HG03457 (cell line): Measurements from ENCODE around the gene CCDC78.
"Not testable (repeated sequence)": the region's sequence is repeated elsewhere in the genome, so short reads cannot be mapped to it uniquely, and the experiment has no call there.

Experiments
- ATAC-seq: cut with Tn5 transposase; IDR thresholded peaks from one replicate; pipeline ENCODE4 v1.9.1; 2021; ENCODE audit warnings: moderate number of reproducible peaks; ENCODE audit not compliant: unreplicated experiment

Gene CCDC78

GRCh38 chr16:714079-714478, 12.2 kb downstream of the CCDC78 start:
- no peak for ATAC-seq

DNA sequence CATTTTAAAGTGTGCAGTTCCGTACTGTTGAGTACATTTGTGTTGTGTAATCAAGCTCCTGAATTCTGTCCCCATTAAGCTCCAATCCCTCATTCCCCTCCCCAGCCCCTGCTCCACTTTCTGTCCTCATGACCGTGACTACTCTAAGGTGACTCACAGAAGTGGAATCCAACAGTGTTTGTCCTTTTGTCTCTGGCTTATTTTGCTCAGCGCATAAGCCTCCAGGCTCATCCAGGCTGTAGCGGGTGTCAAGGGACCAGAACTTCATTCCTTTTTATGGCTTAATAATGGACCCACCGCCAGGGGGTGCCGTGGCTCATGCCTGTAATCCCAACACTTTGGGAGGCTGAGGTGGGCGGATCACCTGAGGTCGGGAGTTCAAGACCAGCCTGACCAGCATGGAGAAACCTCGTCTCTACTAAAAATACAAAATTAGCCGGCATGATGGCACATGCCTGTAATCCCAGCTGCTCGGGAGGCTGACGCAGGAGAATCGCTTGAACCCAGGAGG, 13.4 kb downstream of the CCDC78 start:
- not testable (repeated sequence) for ATAC-seq

- ATAC-seq: no peak
These were observed 14.5 kb downstream of the CCDC78 start for GRCh38 chr16:711548-712320.

DNA sequence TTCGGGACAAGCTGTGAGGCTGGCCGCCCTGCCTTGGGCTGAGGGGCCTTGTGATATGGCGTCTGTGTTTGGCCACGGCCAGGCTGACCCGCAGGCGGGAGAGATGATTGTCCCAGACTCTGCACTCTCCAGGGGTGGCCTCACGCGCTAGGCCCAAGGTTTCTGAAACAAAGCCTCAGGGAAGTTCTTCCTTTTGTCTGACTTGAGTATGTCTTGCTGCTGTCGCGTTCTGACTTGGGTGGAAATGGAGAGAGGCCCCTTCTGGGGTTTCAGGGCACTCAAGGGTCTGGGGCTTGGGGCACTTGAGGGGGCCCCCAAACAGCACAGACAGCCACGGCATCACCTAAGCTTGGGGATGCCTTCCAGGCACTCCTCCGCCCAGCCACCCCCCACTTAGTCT, 15.2 kb downstream of the CCDC78 start:
- ATAC-seq: no peak

GRCh38 chr16:710500-711075, 15.7 kb downstream of the CCDC78 start:
- ATAC-seq: no peak

DNA sequence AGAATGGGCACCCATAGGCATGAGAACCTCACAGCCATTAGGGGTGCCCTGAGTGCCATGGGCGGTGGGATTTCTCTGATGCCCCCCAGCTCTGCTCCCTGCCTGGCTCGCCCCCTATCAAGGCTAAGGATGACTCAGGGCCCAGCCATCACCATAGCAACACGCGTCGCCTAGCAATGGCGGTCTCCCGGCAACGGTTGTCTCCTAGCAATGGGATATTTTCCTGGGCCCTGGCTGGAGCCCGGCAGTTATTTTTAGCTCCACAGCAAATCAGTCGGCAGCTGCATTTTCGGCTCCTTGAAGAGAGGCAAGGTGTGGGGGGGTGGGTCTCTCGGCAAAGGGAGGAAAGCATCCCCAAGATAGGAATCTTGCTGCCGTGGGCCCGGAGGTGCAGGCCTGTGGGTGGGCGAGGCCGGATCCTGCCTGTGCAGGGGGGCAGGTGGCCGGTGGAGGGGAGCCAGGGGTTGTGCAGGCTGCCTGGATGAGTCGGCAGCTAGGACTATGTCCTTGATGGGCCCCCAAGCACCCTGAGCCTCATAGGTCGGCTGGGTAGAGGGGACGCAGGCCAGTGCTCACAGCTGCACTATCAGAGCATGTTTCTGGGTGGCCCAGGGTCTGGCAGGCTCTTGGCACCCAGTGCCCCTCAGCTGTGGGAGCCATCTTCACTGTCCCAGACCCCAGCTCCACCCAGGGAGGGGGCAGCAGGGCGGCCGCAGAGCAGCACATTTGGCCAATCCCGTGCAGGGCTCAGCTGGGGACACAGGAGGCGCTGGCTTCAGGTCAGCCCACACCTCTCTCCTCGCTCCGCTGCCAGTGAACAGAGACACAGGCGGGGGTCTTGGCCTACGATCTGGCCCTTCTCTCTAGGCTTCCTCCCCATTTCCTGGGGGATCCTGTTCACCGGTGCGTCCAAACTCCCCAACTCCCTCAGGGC, 16.4 kb downstream of the CCDC78 start:
- no peak for ATAC-seq

DNA sequence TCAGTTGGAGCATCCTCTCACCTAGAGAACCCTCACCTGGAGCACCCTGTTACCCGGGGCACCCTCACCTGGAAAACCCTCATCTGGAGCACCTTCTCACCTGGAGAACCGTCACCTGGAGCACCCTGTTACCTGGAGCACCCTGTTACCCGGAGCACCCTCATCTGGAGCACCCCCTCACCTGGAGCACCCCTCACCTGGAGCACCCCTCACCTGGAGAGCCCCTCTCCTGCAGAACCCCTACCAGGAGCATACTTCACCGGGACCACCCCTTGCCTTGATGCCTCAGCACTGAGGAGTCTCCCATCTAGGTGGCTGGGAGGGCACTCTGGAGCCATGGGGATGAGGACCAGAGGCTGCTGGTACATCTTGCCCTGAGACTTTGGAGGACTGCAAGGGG, 17.3 kb downstream of the CCDC78 start:
- no peak for ATAC-seq

GRCh38 chr16:708019-708418, 18.2 kb downstream of the CCDC78 start:
- ATAC-seq: no peak

- no peak for ATAC-seq
These were observed 19.1 kb downstream of the CCDC78 start for GRCh38 chr16:707062-707538.

DNA sequence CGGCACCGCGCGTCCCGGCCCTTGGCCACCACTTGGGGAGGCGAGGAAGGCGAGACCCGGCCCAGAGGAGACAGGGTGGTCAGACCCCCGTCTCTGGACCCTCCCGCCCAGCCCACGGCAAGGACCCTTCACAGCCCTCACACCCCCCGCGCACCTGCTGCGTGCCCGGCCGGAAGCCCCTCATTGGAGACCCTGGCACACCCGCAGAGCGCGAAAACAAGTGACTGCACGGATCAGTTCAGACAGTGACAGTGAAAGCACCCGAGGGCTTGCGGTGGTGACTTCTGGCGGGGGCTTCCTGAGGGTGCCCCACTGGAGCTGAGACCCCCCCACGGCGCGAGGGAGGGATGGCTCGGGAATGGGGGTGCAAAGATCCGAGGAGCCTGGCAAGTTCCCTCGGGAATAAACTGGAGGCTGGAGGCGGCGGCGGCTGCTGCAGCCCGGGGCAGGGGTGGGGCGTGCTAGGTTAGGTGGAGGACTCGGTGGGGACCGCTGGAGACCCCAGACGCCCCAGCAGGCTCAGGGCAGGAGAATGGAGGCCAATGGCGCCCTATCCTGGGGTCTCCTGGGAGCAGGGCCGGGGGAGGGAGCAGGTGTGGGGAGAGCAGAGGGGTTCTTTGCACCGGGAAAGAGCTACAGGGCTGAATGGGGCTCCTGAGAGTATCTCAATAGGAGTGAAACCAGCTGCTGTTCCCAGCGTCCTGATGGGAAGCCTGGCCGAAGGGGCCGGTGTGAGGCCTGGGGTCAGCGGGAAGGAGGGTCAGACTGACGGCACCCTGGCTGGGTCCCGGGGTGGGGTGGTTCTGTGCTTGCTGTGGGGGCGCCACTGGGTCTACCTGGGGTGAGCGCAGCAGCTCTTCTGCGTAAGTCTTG, 19.8 kb downstream of the CCDC78 start:
- no peak for ATAC-seq

- no peak for ATAC-seq
These were observed 20.6 kb downstream of the CCDC78 start, which contains the start of gene FBXL16 for GRCh38 chr16:705431-706188. Gene FBXL16 (minus strand): TSS chr16:705801. CDS start chr16:697405, 8,396 bp downstream.

- no peak for ATAC-seq
These were observed 21.5 kb downstream of the CCDC78 start for GRCh38 chr16:704552-705380.

- no peak for ATAC-seq
These were observed 22.2 kb downstream of the CCDC78 start for GRCh38 chr16:704047-704446.

- no peak for ATAC-seq
These were observed 22.8 kb downstream of the CCDC78 start for GRCh38 chr16:703406-703805.

DNA sequence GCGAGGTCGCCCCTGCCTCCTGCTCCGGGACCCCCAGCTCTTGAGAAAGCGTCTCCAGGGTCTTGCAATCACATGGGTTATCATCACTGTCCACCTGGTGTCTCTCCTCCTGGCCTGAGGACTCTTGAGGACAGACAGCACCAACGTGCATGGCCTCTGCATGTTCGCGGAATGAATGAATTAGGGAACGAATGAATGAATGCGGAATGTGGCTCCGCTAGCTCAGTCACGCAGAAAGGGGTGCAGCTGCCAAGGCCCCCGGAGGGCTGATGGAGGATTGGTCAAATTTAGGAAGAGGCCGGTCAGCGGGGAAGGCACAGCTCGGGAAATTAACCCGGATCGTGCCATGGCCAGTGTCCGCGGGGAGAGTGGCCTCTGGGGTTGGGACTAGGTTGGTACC, 23.9 kb downstream of the CCDC78 start:
- no peak for ATAC-seq

DNA sequence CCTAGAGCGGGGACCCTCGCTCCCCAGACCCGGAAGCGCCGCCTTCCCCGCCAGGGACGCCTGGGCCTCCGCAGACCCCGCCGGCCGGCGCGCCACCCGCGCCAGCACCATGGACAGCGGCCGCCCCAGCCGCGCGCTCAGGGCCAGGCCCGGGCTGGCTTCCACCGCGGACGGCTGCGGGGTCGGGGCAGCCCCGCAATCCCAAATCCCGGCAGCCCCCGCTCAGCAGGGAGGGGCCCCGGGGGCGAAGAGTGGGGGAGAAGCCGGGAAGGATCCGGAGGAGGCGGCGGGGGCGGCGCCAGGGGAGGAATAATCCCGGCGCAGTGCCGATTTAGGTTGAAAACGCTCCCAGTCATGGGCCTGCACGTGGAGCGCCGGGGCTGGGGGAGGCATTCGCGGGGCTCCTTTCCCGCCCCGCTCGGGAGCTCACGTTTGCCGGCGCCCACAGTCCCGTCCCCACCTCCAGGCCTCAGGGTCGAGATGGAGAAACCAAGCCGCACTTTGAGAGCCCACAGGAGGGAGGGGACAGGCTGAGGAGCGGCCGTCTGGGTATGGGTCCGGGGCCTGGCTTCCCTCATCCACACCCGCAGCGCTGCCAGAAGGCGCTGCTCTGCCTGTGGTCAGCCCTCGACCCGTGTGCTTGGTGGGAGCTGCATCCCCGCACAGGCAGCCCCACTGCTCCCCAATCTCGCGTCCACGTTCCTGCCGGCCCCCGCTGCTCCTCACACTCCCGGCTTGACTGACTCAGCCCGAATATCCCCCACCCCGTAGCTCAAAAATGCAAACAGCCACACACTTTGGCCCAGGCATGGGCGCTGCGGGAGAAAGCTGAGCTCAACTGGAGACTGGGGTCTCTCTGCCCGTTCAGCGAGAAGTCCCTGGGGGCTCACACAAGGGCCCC, 25.3 kb downstream of the CCDC78 start:
- ATAC-seq: no peak

- ATAC-seq: no peak
These were observed 27.2 kb downstream of the CCDC78 start for GRCh38 chr16:698911-699671.
